Measurements from ENCODE around the gene DDI1.

GRCh38 chr11:104049116-104049515 is 12.7 kb downstream of the DDI1 start:
- no peak for TF ChIP-seq CTCF (conservative IDR thresholded peaks at IDR 0.05)
- TF ChIP-seq ZFX (IDR thresholded peaks at IDR 0.05) = no peak
